Progenitor cell of endocrine pancreas (in vitro differentiated cells): ENCODE measurements around the gene AGBL1. TPM values are rescaled to one million over a fixed set of nuclear protein-coding genes. Genes with fewer than 3 reads are reported as not detected.

Experiments used
- DNase-seq: peaks from one replicate; pipeline ENCODE4 v3.0.0; 2021; ENCODE audit warnings: low spot score; ENCODE audit not compliant: unreplicated experiment
- H3K27ac Mint-ChIP-seq: 2 replicates; pipeline ENCODE4 v1.8.0; 2021; ENCODE audit warnings: mild to moderate bottlenecking, moderate library complexity, mixed read lengths
- H3K27me3 Mint-ChIP-seq: 2 replicates; pipeline ENCODE4 v1.8.0; 2021; ENCODE audit warnings: mixed read lengths
- H3K36me3 Mint-ChIP-seq: 2 replicates; pipeline ENCODE4 v1.8.0; 2022; ENCODE audit warnings: mixed read lengths; ENCODE audit not compliant: insufficient read depth
- H3K4me1 Mint-ChIP-seq: 2 replicates; pipeline ENCODE4 v1.8.0; 2021; ENCODE audit warnings: low read depth, mixed read lengths
- H3K4me3 Mint-ChIP-seq: 2 replicates; pipeline ENCODE4 v1.8.0; 2021; ENCODE audit warnings: low read depth, mild to moderate bottlenecking, moderate library complexity, mixed read lengths
- H3K9me3 Mint-ChIP-seq: 2 replicates; pipeline ENCODE4 v1.8.0; 2021; ENCODE audit warnings: low read depth, mixed read lengths
- total RNA-seq: library from RNA; stranded (reverse); gene quantifications from 2 replicates; pipeline ENCODE4 v1.2.1, GENCODE V29; 2021
- TF ChIP-seq, protein P1 (sequence below): fragments of 200-600 bp; sonication (generic); IDR thresholded peaks from one replicate; pipeline ENCODE4 v1.5.0; 2021; ENCODE audit warnings: antibody characterized with exemption, mild to moderate bottlenecking; ENCODE audit not compliant: unreplicated experiment

Gene AGBL1
- total RNA-seq, 1 donor from 2014 or later = not detected

DNA sequence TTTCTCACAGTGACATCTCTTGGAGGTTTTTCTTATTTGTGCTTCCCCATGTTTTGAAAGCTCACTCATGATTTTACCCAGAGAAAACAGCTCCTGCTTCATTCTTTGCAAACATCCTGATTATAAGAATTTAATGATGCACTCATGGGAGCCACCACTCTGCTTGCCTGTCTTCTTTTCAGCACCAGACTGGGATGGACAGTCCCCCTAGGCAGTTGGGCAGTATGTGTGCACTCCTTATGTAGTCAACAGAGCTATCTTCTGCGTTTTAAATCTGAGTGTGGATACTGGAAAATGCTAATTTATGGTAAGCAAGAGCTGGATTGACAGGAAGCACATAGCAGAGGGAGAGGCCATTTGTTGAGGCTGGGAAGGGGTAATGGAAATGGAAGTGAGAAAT lies 276.1 kb downstream of the AGBL1 start:
- Mint-ChIP-seq H3K27me3 (no peaks in the 10 kb centered on the region), H3K4me1 (no peaks in the 10 kb centered on the region), H3K9me3 (no peaks in the 10 kb centered on the region), H3K4me3 (no peak overlapping the region), H3K27ac (no peak overlapping the region), H3K36me3 (no peaks in the 10 kb centered on the region)
- no peak for DNase-seq
- TF ChIP-seq, protein P1, sequence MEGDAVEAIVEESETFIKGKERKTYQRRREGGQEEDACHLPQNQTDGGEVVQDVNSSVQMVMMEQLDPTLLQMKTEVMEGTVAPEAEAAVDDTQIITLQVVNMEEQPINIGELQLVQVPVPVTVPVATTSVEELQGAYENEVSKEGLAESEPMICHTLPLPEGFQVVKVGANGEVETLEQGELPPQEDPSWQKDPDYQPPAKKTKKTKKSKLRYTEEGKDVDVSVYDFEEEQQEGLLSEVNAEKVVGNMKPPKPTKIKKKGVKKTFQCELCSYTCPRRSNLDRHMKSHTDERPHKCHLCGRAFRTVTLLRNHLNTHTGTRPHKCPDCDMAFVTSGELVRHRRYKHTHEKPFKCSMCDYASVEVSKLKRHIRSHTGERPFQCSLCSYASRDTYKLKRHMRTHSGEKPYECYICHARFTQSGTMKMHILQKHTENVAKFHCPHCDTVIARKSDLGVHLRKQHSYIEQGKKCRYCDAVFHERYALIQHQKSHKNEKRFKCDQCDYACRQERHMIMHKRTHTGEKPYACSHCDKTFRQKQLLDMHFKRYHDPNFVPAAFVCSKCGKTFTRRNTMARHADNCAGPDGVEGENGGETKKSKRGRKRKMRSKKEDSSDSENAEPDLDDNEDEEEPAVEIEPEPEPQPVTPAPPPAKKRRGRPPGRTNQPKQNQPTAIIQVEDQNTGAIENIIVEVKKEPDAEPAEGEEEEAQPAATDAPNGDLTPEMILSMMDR = no peak

DNA sequence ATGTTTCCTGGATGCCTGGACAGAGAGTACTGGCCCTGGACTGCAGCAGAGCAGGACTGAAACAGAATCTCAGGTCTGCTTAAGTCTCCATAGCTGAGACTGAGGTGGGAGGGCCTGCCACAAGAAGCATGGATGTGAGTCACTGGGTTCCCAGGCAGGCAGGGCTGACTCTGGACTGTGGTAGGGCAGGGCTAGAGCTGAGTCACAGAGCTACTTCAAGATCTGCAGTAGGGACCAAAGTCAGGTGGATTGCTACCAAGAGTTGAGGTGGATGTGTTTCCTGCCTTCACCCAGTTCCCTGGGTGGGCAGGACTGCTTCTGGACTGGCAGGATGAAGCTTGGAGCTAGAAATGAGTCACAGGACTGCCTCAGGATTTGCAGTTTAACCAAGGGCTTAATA lies 282.9 kb downstream of the AGBL1 start:
- Mint-ChIP-seq H3K36me3 (no peaks in the 10 kb centered on the region), H3K4me3 (no peak overlapping the region), H3K27ac (no peak overlapping the region), H3K4me1 (no peaks in the 10 kb centered on the region), H3K9me3 (peaks cover 8% of the 10 kb centered on the region), H3K27me3 (no peaks in the 10 kb centered on the region)
- TF ChIP-seq, protein P1 = no peak
- DNase-seq = no peak

DNA sequence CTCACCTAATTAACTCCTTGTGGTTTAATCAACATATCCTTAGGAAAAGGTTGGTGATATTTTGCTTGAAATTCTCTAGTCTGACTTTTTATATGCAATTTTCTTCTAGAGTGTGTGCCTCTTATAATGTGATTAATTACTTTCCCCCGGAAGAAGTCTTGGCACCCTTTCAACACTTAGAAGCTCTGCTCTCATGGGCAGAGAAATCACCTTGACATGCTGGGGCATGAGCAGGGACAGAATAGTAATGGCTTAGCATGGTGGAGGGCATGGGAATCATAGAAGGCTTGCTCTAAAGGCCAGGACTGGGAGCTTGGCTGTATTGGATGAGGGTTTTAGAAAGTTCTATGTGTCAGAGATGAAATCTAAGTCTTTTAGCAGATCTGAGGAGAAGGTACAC lies 293.5 kb downstream of the AGBL1 start:
- Mint-ChIP-seq H3K27me3 (no peaks in the 10 kb centered on the region), H3K4me1 (no peaks in the 10 kb centered on the region), H3K36me3 (no peaks in the 10 kb centered on the region)

DNA sequence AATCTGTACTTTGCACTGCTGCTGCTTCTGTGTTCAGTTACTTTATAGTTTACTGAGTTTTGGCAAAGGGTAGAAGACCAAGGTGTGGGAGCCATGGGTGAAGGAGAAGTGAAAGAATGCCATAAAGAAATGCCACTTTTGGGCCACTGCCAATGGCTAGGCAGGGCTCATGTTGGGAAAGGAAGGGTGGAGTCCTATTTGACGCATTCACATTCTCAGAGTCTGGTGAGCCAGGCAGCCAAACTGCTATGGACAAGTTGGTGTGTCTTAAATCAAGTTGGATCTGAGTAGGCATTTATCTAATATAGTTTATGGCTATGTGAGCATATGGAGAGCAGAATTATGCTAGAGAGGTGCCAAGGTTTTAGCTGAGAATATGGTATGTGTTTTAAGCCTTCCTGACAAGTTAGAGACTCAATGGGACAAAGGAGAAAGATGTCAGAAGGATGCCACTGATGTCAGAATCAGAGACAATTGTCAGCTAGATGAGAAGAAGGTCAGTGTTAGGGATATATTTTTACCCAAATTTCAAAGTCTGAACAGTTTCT lies 296.1 kb downstream of the AGBL1 start:
- Mint-ChIP-seq H3K27ac (no peak overlapping the region), H3K9me3 (no peaks in the 10 kb centered on the region), H3K36me3 (no peaks in the 10 kb centered on the region), H3K4me3 (no peak overlapping the region), H3K4me1 (no peaks in the 10 kb centered on the region), H3K27me3 (no peaks in the 10 kb centered on the region)
- TF ChIP-seq, protein P1 = no peak
- no peak for DNase-seq

More for the DNA sequence above, 293.5 kb downstream of the AGBL1 start:
- TF ChIP-seq, protein P1 = no peak
- Mint-ChIP-seq H3K4me3 (no peak overlapping the region), H3K9me3 (peaks cover 6% of the 10 kb centered on the region), H3K27ac (no peak overlapping the region)
- DNase-seq = no peak

DNA sequence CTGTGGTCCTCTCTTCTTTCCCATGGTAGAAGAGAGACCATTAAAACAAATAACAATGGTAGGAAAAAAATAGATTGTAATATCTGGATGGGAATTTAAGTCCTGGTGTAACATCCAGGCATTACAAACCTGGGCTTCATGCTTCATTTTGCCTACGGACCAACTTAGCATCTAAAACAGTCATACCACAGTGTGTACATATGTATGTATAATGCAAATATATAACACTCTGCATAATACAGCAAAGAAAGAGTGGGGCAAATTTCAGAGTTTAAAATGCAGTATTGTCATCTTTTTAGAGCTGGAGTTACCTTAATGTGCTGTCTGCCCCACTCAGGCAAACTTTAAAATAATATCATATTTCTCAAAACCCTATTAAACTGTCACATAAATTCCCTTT lies 298.2 kb downstream of the AGBL1 start:
- TF ChIP-seq, protein P1 = no peak
- H3K4me1 Mint-ChIP-seq = no peaks in the 10 kb centered on the region
- H3K27me3 Mint-ChIP-seq = no peaks in the 10 kb centered on the region
- H3K4me3 Mint-ChIP-seq = no peak overlapping the region
- no peak overlapping the region for H3K27ac Mint-ChIP-seq
- no peak for DNase-seq
- H3K36me3 Mint-ChIP-seq = no peaks in the 10 kb centered on the region
- H3K9me3 Mint-ChIP-seq = no peaks in the 10 kb centered on the region
